Measurements from ENCODE around the gene HOXB1.

HOXB1 gene

DNA sequence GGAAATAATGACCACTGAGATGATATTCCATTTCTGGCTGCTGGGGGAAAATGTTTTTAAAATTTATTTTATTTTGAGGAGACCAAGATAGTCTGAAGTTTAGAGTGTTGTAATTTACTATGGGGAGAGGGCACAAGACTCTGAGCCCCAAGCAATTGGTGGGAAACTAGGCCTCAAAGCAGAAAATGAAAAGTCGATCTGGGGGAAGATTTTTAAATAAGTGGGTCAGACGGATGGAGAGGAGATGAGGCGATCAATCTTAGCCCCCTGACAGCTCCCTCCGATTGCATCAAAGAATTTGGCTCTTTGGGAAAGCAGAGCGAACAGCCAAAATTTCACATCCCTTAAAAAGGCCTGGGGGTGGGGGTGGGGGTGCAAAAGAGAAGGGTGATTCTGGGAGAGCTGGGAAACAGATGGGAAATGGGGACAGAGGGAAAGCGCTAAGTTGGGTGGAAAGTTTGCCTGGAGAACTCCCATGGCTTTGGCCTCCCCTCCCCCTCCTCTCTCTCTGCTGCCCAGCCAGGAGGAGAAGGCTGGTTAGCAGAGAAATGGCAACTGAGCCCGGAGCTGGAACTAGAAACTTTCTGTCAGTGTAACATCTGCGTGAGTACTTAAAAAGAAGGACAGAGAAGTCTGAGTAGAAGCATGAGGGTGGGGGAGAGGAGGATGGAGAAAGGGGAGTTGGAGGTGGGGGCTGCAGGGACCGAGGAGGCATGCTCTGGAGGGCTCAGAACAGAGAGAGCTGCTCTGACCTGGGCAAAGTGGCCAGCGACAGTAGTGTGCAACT, 15.5 kb upstream of the HOXB1 start:
- Histone ChIP-seq H3K36me3 (no peaks in the 10 kb centered on the region), H3K4me1 (no peaks in the 10 kb centered on the region), H3K4me3 (ENCODE audit: low read depth, low read length) (no peak overlapping the region), H3K27me3 (peaks cover 92% of the 10 kb centered on the region), H3K9me3 (no peaks in the 10 kb centered on the region; the same call in 1 of the 2 replicates)
- TF ChIP-seq, protein P1, sequence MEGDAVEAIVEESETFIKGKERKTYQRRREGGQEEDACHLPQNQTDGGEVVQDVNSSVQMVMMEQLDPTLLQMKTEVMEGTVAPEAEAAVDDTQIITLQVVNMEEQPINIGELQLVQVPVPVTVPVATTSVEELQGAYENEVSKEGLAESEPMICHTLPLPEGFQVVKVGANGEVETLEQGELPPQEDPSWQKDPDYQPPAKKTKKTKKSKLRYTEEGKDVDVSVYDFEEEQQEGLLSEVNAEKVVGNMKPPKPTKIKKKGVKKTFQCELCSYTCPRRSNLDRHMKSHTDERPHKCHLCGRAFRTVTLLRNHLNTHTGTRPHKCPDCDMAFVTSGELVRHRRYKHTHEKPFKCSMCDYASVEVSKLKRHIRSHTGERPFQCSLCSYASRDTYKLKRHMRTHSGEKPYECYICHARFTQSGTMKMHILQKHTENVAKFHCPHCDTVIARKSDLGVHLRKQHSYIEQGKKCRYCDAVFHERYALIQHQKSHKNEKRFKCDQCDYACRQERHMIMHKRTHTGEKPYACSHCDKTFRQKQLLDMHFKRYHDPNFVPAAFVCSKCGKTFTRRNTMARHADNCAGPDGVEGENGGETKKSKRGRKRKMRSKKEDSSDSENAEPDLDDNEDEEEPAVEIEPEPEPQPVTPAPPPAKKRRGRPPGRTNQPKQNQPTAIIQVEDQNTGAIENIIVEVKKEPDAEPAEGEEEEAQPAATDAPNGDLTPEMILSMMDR (IDR thresholded peaks at IDR 0.05; ENCODE audit: low read depth, low read length) = no peak
- no peak for DNase-seq

DNA sequence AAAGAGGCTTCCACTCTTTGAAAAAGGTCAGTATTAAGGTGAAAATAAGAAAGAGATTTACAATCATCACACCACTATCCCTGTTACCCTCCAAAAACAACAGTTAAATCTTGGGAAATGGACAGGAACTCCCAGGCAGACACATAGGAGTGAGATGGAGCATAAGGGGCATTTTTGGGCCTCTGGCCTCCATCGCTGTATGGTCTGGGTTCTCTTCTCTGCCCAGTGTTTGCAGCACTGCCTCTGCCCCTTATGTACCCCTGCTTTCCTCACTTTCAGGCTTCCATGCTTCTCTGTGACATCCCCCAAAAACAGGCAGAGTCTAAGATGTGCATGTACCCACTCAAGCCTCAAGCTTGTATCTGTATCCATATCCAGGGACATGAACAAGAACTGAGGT, 14.7 kb upstream of the HOXB1 start:
- H3K4me1 ChIP-seq = no peaks in the 10 kb centered on the region
- TF ChIP-seq, protein P1 (IDR thresholded peaks at IDR 0.05; ENCODE audit: low read depth, low read length) = no peak
- H3K4me3 ChIP-seq (ENCODE audit: low read depth, low read length) = no peak overlapping the region
- H3K27me3 ChIP-seq = peaks cover 96% of the 10 kb centered on the region
- H3K36me3 ChIP-seq = no peaks in the 10 kb centered on the region
- no peaks in the 10 kb centered on the region for H3K9me3 ChIP-seq
- DNase-seq = no peak

DNA sequence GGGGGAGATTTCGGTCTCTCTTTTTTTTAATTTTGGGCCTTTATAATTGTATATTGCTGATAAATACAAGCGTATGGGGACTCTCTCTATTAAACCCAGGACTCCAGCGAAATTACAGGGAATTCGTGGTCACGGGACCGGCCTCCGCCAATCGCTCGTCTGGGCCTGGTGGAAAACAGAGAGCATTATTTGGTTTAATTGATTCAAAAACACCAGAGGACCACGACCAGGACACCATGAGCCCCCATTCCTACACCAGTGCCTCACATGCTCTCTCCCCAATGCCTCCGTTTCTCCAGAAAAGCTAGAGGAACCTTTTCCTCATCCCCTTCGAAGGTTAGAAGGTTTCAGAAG, 14.2 kb upstream of the HOXB1 start, which contains the start of gene HOXB2:
TSS of gene HOXB2 (minus strand) at position 88 of the 354 bp plus-strand sequence. CDS start 198 bp downstream, outside the sequence.
- Histone ChIP-seq H3K9me3 (no peaks in the 10 kb centered on the region), H3K4me3 (ENCODE audit: low read depth, low read length) (no peak within 1 kb of the TSS), H3K4me1 (no peaks in the 10 kb centered on the region), H3K36me3 (no peaks in the 10 kb centered on the region), H3K27me3 (peaks cover 96% of the 10 kb centered on the region)
- DNase-seq = no peak
- TF ChIP-seq, protein P1 (IDR thresholded peaks at IDR 0.05; ENCODE audit: low read depth, low read length) = no peak

DNA sequence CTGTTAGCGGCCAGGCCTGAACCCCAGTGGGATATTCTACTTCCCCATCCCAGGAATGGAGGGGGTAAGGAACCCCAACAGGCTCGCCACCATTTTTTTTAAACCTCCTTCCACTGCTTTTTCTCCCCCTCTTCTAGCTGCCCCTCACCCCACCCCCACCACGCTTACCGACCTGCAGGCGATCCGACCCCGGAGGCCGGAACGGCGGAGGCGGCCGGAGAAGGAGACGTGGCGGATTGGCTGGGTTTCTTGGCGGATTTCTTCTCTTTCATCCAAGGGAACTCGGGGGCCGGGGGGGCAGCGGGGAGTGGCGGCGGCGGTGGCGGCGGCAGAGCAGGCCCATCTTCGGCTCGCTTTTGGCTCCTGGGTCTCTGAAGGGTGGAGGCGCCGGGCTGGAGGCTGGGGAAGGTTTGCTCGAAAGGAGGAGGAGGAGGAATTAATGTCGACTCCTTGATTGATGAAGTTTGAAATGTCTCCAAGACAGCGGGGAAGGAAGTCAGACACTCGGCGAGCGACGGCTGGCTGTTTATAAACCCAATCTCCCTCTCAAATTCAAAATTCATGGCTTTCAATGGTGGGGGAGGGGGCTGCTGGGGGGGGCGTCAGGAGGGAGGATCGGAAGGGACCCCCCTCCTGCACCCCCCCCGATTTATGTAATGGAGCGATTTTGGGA, 13.7 kb upstream of the HOXB1 start:
- Histone ChIP-seq H3K4me3 (ENCODE audit: low read depth, low read length) (no peak overlapping the region), H3K27me3 (peaks cover 94% of the 10 kb centered on the region)
- DNase-seq = no peak

DNA sequence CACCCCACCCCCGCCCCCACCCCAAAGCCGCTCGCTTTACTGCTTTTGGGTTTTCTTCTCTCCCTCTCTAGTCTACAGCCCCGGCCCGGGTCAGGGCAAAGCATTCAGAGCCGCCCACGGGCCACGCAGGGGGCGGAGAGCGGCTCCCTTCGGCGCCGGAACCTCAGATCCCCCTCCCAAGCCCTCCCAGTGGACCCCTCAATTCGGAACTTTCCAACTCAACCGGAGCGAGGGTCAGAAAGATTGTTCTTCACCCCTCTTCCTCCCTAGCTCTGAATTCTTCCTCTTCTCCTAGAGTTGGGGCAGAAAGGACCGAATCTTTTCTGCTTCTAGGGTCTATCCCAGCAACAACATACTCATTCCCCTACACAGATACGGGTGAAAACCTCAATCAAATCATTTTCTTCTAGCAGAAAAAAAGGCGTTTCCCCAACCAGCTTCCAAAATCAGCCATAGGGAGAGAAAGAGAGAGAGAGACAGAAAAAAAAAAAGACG, 13.1 kb upstream of the HOXB1 start:
- no peak for DNase-seq
- H3K4me3 ChIP-seq (ENCODE audit: low read depth, low read length) = no peak overlapping the region
- H3K27me3 ChIP-seq = peaks cover 92% of the 10 kb centered on the region
- no peaks in the 10 kb centered on the region for H3K9me3 ChIP-seq
- no peaks in the 10 kb centered on the region for H3K4me1 ChIP-seq
- no peaks in the 10 kb centered on the region for H3K36me3 ChIP-seq
- TF ChIP-seq, protein P1 (IDR thresholded peaks at IDR 0.05; ENCODE audit: low read depth, low read length) = no peak

More for the DNA sequence above, 13.7 kb upstream of the HOXB1 start:
- no peaks in the 10 kb centered on the region for H3K9me3 ChIP-seq
- H3K4me1 ChIP-seq = no peaks in the 10 kb centered on the region
- H3K36me3 ChIP-seq = no peaks in the 10 kb centered on the region
- TF ChIP-seq, protein P1 (IDR thresholded peaks at IDR 0.05; ENCODE audit: low read depth, low read length) = no peak

Data from BE2C (cell line).